ENCODE data around the gene CLDN9.

- TF ChIP-seq CTCF (IDR thresholded peaks at IDR 0.05) = no peak
- no peak for TF ChIP-seq POLR2A (IDR thresholded peaks at IDR 0.05)
Measured at GRCh38 chr16:2981177-2981898, 31.4 kb upstream of the CLDN9 start.
